ENCODE measurements around the gene ANKRD30B.
"Not testable (repeated sequence)": the region's sequence is repeated elsewhere in the genome, so short reads cannot be mapped to it uniquely, and the experiment has no call there.

The ANKRD30B gene

GRCh38 chr18:14851533-14851932, 103.6 kb downstream of the ANKRD30B start:
- DNase-seq (ENCODE audit: low spot score) = not testable (repeated sequence)

- not testable (repeated sequence) for DNase-seq (ENCODE audit: low spot score)
These were observed 107.7 kb downstream of the ANKRD30B start for GRCh38 chr18:14855634-14856033.

- not testable (repeated sequence) for DNase-seq (ENCODE audit: low spot score)
These were observed 108.3 kb downstream of the ANKRD30B start for GRCh38 chr18:14856256-14856655.

- DNase-seq (ENCODE audit: low spot score) = not testable (repeated sequence)
These were observed 110.5 kb downstream of the ANKRD30B start for GRCh38 chr18:14858514-14858913.

- not testable (repeated sequence) for DNase-seq (ENCODE audit: low spot score)
These were observed 112.0 kb downstream of the ANKRD30B start for GRCh38 chr18:14859995-14860394.

- not testable (repeated sequence) for DNase-seq (ENCODE audit: low spot score)
These were observed 118.5 kb downstream of the ANKRD30B start for GRCh38 chr18:14866426-14866825.

- not testable (repeated sequence) for DNase-seq (ENCODE audit: low spot score)
These were observed 120.0 kb downstream of the ANKRD30B start for GRCh38 chr18:14867988-14868387.

GRCh38 chr18:14868825-14869224, 120.9 kb downstream of the ANKRD30B start:
- DNase-seq (ENCODE audit: low spot score) = not testable (repeated sequence)

- DNase-seq (ENCODE audit: low spot score) = not testable (repeated sequence)
These were observed 130.9 kb downstream of the ANKRD30B start for GRCh38 chr18:14878826-14879225.

- no peak for DNase-seq (ENCODE audit: low spot score)
These were observed 152.5 kb downstream of the ANKRD30B start for GRCh38 chr18:14900435-14900834.
